GM12878 (cell line): ENCODE results near the gene GIMAP8. TPM values are rescaled to one million over a fixed set of nuclear protein-coding genes. Genes with fewer than 3 reads are reported as not detected.
A peak's percentile ranks its signal among the peaks of the same experiment; 100 is the strongest.

ENCODE experiments used
- ATF7 ChIP-seq: fragments of 450-650 bp; IDR thresholded peaks from 2 replicates; pipeline ENCODE4 v1.6.1; 2016; ENCODE audit warnings: low read depth, mild to moderate bottlenecking
- BCL3 ChIP-seq: IDR thresholded peaks from 2 replicates; pipeline ENCODE4 v1.6.1; 2011; ENCODE audit warnings: borderline replicate concordance, low read depth, mild to moderate bottlenecking, moderate library complexity, low read length; ENCODE audit not compliant: insufficient read depth, poor library complexity, severe bottlenecking
- IKZF2 ChIP-seq, 2 experiments: fragments of 450-650 bp; IDR thresholded peaks; 2 replicates each; pipeline ENCODE4 v1.6.1; 2017; ENCODE audit warnings: mild to moderate bottlenecking in 2 of 2, moderate library complexity in 2 of 2
- MTA3 ChIP-seq: IDR thresholded peaks from 2 replicates; pipeline ENCODE4 v1.6.1; 2012; ENCODE audit warnings: low read length, inconsistent platforms, borderline replicate concordance
- NBN ChIP-seq: fragments of 450-650 bp; IDR thresholded peaks from 2 replicates; pipeline ENCODE4 v1.6.1; 2016
- NFIC ChIP-seq: IDR thresholded peaks from 2 replicates; pipeline ENCODE4 v1.6.1; 2012; ENCODE audit warnings: low read depth, mild to moderate bottlenecking, inconsistent platforms, low read length, moderate library complexity
- RCOR1 ChIP-seq: conservative IDR thresholded peaks from 2 replicates; pipeline ENCODE4 v1.6.1; 2012; ENCODE audit warnings: low read depth, low read length, improper control_type of control experiment
- RUNX3 ChIP-seq: IDR thresholded peaks from 2 replicates; pipeline ENCODE4 v1.6.1; 2012; ENCODE audit warnings: low read length, inconsistent platforms
- polyA plus RNA-seq, 11 experiments: library from polyadenylated mRNA; depleted of rRNA in 4 of 11; unstranded in 6 of 11; stranded (reverse) in 5 of 11; fragments of >200 nt; fragmentation: Nextera tagmentation in 4 of 11; fragmentation: Illumina TruSeq in 1 of 11; extraction: Ambion mirVana in 4 of 11; extraction: Trizol in 1 of 11; gene quantifications; 1 replicate in 1 of 11; 2 replicates in 10 of 11; pipeline versions ENCODE4 v1.2.1 to v1.2.3, GENCODE V29; 2011 to 2016; ENCODE audit warnings: inconsistent platforms in 2 of 11, missing spikeins in 2 of 11, low read depth in 1 of 11
- total RNA-seq, 4 experiments: library from RNA; depleted of rRNA in 3 of 4; stranded (reverse); fragments of >200 nt in 3 of 4; fragmentation: Illumina TruSeq in 1 of 4; extraction: Trizol in 1 of 4; gene quantifications; 2 replicates each; pipeline versions ENCODE4 v1.2.1 to v1.2.3, GENCODE V29; 2013 to 2021
- TF ChIP-seq, protein P1 (sequence below): fragments of 150-350 bp; IDR thresholded peaks from 2 replicates; pipeline ENCODE4 v1.6.1; 2014; ENCODE audit warnings: mild to moderate bottlenecking, low read depth, low read length
- TF ChIP-seq, protein P2 (sequence below): fragments of 450-650 bp; IDR thresholded peaks from 2 replicates; pipeline ENCODE4 v1.6.1; 2017; ENCODE audit warnings: mild to moderate bottlenecking, moderate library complexity

Gene GIMAP8
- total and polyA plus RNA-seq, 10 of the 15 experiments (the other 5 are each of a cell fraction or from before 2014, with no cell fraction given): 0.66 to 9.7 (median 4.7) TPM

DNA sequence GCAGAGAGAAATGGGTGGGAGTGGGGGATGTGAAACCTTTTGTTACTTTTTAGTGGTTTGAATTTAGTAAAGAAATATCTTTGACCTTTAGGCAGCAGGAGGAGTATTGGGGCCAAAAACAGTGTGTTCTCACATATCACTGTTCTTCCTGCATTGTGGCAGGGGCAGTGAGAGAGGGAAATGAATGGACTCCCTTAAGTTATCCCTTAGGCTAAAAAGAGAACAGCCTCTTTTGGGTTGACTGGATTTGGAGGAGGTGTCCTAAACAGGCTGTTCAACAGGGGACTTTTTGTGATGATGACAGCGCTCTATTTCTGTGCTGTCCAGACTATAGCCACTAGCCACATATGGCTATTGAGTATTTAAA, 49.0 kb upstream of the GIMAP8 start (continued):
- peak; percentile 4 for TF ChIP-seq BCL3
- TF ChIP-seq, protein P1, sequence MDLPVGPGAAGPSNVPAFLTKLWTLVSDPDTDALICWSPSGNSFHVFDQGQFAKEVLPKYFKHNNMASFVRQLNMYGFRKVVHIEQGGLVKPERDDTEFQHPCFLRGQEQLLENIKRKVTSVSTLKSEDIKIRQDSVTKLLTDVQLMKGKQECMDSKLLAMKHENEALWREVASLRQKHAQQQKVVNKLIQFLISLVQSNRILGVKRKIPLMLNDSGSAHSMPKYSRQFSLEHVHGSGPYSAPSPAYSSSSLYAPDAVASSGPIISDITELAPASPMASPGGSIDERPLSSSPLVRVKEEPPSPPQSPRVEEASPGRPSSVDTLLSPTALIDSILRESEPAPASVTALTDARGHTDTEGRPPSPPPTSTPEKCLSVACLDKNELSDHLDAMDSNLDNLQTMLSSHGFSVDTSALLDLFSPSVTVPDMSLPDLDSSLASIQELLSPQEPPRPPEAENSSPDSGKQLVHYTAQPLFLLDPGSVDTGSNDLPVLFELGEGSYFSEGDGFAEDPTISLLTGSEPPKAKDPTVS: no peak
- peak; percentile 28 to 64; a peak in 3 of 4 replicates for TF ChIP-seq IKZF2 (IDR thresholded peaks at IDR 0.05)
- no peak for TF ChIP-seq RCOR1
- TF ChIP-seq NBN: 0 out of 2 replicates have a peak, but pooled peaks have one; percentile 35
- TF ChIP-seq RUNX3: peak; percentile 48; the same call in 1 of the 2 replicates
- TF ChIP-seq NFIC: 0 out of 2 replicates have a peak, but pooled peaks have one; percentile 41
- 0 out of 2 replicates have a peak, but pooled peaks have one; percentile 27 for TF ChIP-seq MTA3
- TF ChIP-seq, protein P2, sequence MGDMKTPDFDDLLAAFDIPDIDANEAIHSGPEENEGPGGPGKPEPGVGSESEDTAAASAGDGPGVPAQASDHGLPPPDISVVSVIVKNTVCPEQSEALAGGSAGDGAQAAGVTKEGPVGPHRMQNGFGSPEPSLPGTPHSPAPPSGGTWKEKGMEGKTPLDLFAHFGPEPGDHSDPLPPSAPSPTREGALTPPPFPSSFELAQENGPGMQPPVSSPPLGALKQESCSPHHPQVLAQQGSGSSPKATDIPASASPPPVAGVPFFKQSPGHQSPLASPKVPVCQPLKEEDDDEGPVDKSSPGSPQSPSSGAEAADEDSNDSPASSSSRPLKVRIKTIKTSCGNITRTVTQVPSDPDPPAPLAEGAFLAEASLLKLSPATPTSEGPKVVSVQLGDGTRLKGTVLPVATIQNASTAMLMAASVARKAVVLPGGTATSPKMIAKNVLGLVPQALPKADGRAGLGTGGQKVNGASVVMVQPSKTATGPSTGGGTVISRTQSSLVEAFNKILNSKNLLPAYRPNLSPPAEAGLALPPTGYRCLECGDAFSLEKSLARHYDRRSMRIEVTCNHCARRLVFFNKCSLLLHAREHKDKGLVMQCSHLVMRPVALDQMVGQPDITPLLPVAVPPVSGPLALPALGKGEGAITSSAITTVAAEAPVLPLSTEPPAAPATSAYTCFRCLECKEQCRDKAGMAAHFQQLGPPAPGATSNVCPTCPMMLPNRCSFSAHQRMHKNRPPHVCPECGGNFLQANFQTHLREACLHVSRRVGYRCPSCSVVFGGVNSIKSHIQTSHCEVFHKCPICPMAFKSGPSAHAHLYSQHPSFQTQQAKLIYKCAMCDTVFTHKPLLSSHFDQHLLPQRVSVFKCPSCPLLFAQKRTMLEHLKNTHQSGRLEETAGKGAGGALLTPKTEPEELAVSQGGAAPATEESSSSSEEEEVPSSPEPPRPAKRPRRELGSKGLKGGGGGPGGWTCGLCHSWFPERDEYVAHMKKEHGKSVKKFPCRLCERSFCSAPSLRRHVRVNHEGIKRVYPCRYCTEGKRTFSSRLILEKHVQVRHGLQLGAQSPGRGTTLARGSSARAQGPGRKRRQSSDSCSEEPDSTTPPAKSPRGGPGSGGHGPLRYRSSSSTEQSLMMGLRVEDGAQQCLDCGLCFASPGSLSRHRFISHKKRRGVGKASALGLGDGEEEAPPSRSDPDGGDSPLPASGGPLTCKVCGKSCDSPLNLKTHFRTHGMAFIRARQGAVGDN: no peak
- 0 out of 2 replicates have a peak, but pooled peaks have one; percentile 22 for TF ChIP-seq ATF7
